A549 (cell line): ENCODE measurements around the gene SEPHS1.

Source experiments
- KDM1A ChIP-seq: fragments of 200-600 bp; sonication (generic); IDR thresholded peaks from 2 replicates; pipeline ENCODE4 v1.6.1; 2016; ENCODE audit warnings: low read depth, mild to moderate bottlenecking
- POLR2A ChIP-seq: IDR thresholded peaks from 2 replicates; pipeline ENCODE4 v1.6.1; 2012; ENCODE audit warnings: mild to moderate bottlenecking, low read length

DNA sequence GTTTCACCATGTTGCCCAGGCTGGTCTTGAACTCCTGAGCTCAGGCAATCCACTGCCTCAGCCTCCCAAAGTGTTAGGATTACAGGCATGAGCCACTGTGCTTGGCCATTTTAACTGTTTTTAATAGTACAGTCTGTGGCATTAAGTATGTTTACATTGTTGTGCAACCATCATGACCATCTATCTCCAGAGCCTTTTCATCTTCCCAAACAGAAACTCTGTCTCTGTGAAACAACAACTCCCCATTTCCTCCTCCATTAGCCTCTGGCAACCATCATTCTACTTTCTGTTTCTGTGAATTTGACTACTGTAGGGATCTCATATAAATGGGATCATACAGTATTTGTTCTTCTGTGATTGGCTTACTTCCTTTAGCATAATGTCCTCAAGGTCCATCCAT is 48.3 kb upstream of the SEPHS1 start:
- no peak for TF ChIP-seq KDM1A
- no peak for TF ChIP-seq POLR2A
